HCT116 (cell line): ENCODE measurements around the gene KRTAP10-9. TPM values are rescaled to one million over a fixed set of nuclear protein-coding genes. Genes with fewer than 3 reads are reported as not detected.

Experiments
- ATAC-seq: fragments of 200-7000 bp; cut with Tn5 transposase; 2 replicates; pipeline ENCODE4 v1.9.1; 2020; ENCODE audit warnings: mild to moderate bottlenecking, moderate library complexity
- BruUV-seq: library from RNA; stranded (reverse); fragments of 400-500 nt; replicated peaks from 2 replicates; lab custom pipeline; 2021; lab: Mats Ljungman, UMichigan
- CTCF ChIA-PET: fragments of 300-600 bp; sonication (Branson Sonifier 250); formaldehyde crosslinking; loops from one replicate; lab custom pipeline; 2021; ENCODE audit warnings: antibody characterized with exemption; lab: Charles Lee
- POLR2A ChIA-PET: fragments of 300-600, 350-600 bp; sonication (Branson Sonifier 250); formaldehyde crosslinking; loops from one replicate; lab custom pipeline; 2021; ENCODE audit warnings: antibody characterized with exemption; lab: Charles Lee
- RAD21 ChIA-PET, 2 experiments: fragments of 300-600 bp; sonication (Branson Sonifier 250); formaldehyde crosslinking; loops; one replicate each; lab custom pipeline; 2023; ENCODE audit warnings: low total read pairs in 2 of 2; ENCODE audit not compliant: uncharacterized antibody in 2 of 2, unreplicated experiment in 2 of 2, low non-redundant PET in 1 of 2; lab: Charles Lee
- DNase-seq: peaks from one replicate; pipeline ENCODE4 v3.0.0-alpha.2; 2010; ENCODE audit warnings: low read depth, low spot score
- H2AFZ ChIP-seq: fragments of 200-600 bp; shearing (Covaris generic), sonication (generic); 2 replicates; pipeline ENCODE4 v1.6.1; 2017; ENCODE audit warnings: low read depth, mixed run types, mixed read lengths, antibody characterized with exemption, low read length; ENCODE audit not compliant: poor library complexity, severe bottlenecking
- H3K27ac ChIP-seq: 2 replicates; pipeline ENCODE4 v1.5.1; 2012; ENCODE audit warnings: low read depth, low read length
- H3K27me3 ChIP-seq: fragments of 200-600 bp; sonication (generic); 2 replicates; pipeline ENCODE4 v1.6.1; 2016; ENCODE audit warnings: mixed run types, low read length, mixed read lengths; ENCODE audit not compliant: insufficient read depth
- H3K36me3 ChIP-seq, 2 experiments: fragments of 200-500 bp in 1 of 2; fragments of 200-600 bp in 1 of 2; sonication (Bioruptor generic) in 1 of 2; sonication (generic) in 1 of 2; 2 replicates each; pipeline versions ENCODE4 v1.5.1 to v1.6.1; 2014 to 2016; ENCODE audit warnings: low read length in 2 of 2, inconsistent platforms in 1 of 2, mixed read lengths in 1 of 2, mixed run types in 1 of 2; ENCODE audit not compliant: insufficient read depth in 2 of 2, control insufficient read depth in 1 of 2
- H3K4me1 ChIP-seq, 2 experiments: fragments of 200-600 bp in 1 of 2; sonication (generic) in 1 of 2; 2 replicates each; pipeline versions ENCODE4 v1.5.1 to v1.6.1; 2012 to 2017; ENCODE audit warnings: low read length in 2 of 2, inconsistent platforms in 1 of 2, mild to moderate bottlenecking in 1 of 2, mixed read lengths in 1 of 2, mixed run types in 1 of 2, moderate library complexity in 1 of 2; ENCODE audit not compliant: insufficient read depth in 2 of 2, control insufficient read depth in 1 of 2
- H3K4me2 ChIP-seq: fragments of 200-600 bp; sonication (generic); 2 replicates; pipeline ENCODE4 v1.6.1; 2017; ENCODE audit warnings: mixed run types, low read length, mixed read lengths
- H3K4me3 ChIP-seq, 2 experiments: fragments of 200-600 bp in 1 of 2; sonication (generic) in 1 of 2; replicated peaks in 1 of 2; 2 replicates each; pipeline ENCODE4 v1.5.1; 2011 to 2016; ENCODE audit warnings: low read length in 2 of 2, control low read depth in 1 of 2, low read depth in 1 of 2, mild to moderate bottlenecking in 1 of 2, mixed read lengths in 1 of 2, mixed run types in 1 of 2
- H3K79me2 ChIP-seq: fragments of 200-600 bp; sonication (generic); 2 replicates; pipeline ENCODE4 v1.6.1; 2017; ENCODE audit warnings: mild to moderate bottlenecking, mixed run types, low read length, moderate library complexity, mixed read lengths; ENCODE audit not compliant: insufficient read depth
- H3K9ac ChIP-seq: fragments of 200-600 bp; sonication (generic); 2 replicates; pipeline ENCODE4 v1.6.1; 2016; ENCODE audit warnings: low read length, mixed read lengths
- H3K9me2 ChIP-seq: fragments of 200-600 bp; sonication (generic), shearing (Covaris generic); 2 replicates; pipeline ENCODE4 v1.6.1; 2017; ENCODE audit warnings: mixed run types, mild to moderate bottlenecking, moderate library complexity; ENCODE audit not compliant: insufficient read depth
- H3K9me3 ChIP-seq, 2 experiments: fragments of 200-500 bp in 1 of 2; fragments of 200-600 bp in 1 of 2; sonication (Bioruptor generic) in 1 of 2; sonication (generic) in 1 of 2; 2 replicates each; pipeline ENCODE4 v1.6.1; 2014 to 2017; ENCODE audit warnings: low read length in 2 of 2, mixed read lengths in 2 of 2, inconsistent platforms in 1 of 2, low read depth in 1 of 2, mild to moderate bottlenecking in 1 of 2, mixed run types in 1 of 2, moderate library complexity in 1 of 2; ENCODE audit not compliant: control insufficient read depth in 1 of 2, insufficient read depth in 1 of 2
- H4K20me1 ChIP-seq: fragments of 200-600 bp; sonication (generic), shearing (Covaris generic); 2 replicates; pipeline ENCODE4 v1.6.1; 2017; ENCODE audit warnings: mixed run types, mild to moderate bottlenecking, moderate library complexity; ENCODE audit not compliant: insufficient read depth
- CBX3 ChIP-seq: IDR thresholded peaks from 2 replicates; pipeline ENCODE4 v1.6.1; 2012; ENCODE audit warnings: low read depth
- CEBPB ChIP-seq: IDR thresholded peaks from 2 replicates; pipeline ENCODE4 v1.6.1; 2012; ENCODE audit warnings: low read depth
- EGR1 ChIP-seq: IDR thresholded peaks from 2 replicates; pipeline ENCODE4 v1.6.1; 2012; ENCODE audit warnings: low read depth
- ELF1 ChIP-seq: IDR thresholded peaks from 2 replicates; pipeline ENCODE4 v1.6.1; 2012; ENCODE audit warnings: low read depth, borderline replicate concordance
- FOSL1 ChIP-seq: IDR thresholded peaks from 2 replicates; pipeline ENCODE4 v1.6.1; 2012; ENCODE audit warnings: low read depth
- POLR2A ChIP-seq: IDR thresholded peaks from 2 replicates; pipeline ENCODE4 v1.7.0; 2011; ENCODE audit warnings: borderline replicate concordance; ENCODE audit not compliant: insufficient read depth, insufficient read length; ENCODE audit errors: extremely low read depth
- POLR2AphosphoS5 ChIP-seq: IDR thresholded peaks from 2 replicates; pipeline ENCODE4 v1.6.1; 2011; ENCODE audit warnings: mild to moderate bottlenecking, low read depth, low read length, moderate library complexity
- SP1 ChIP-seq: IDR thresholded peaks from 2 replicates; pipeline ENCODE4 v1.6.1; 2012; ENCODE audit warnings: low read depth
- SRF ChIP-seq: IDR thresholded peaks from 2 replicates; pipeline ENCODE4 v1.6.1; 2012; ENCODE audit warnings: low read depth
- ZFX ChIP-seq: fragments of 450-650 bp; IDR thresholded peaks from 2 replicates; pipeline ENCODE4 v1.6.1; 2017
- intact Hi-C: fragments of 100-400 bp; cut with micrococcal nuclease; formaldehyde crosslinking; loops from 2 replicates; pipeline ENCODE4 v1.10.0; 2022
- total RNA-seq: library from RNA; stranded (reverse); gene quantifications from one replicate; pipeline ENCODE4 v1.2.1, GENCODE V29; 2021; ENCODE audit not compliant: unreplicated experiment
- TF ChIP-seq, protein P1 (sequence below), 3 experiments: fragments of 200-600 bp in 1 of 3; sonication (generic) in 1 of 3; IDR thresholded peaks in 2 of 3; conservative IDR thresholded peaks in 1 of 3; 2 replicates each; pipeline ENCODE4 v1.5.1; 2012 to 2017; ENCODE audit warnings: low read depth in 2 of 3, low read length in 2 of 3, antibody characterized with exemption in 1 of 3, borderline replicate concordance in 1 of 3, control low read depth in 1 of 3, mild to moderate bottlenecking in 1 of 3, mixed read lengths in 1 of 3, mixed run types in 1 of 3, moderate library complexity in 1 of 3; ENCODE audit not compliant: insufficient read depth in 1 of 3
- TF ChIP-seq, protein P2 (sequence below): IDR thresholded peaks from 2 replicates; pipeline ENCODE4 v1.6.1; 2012; ENCODE audit warnings: low read depth
- TF ChIP-seq, protein P3 (sequence below): IDR thresholded peaks from 2 replicates; pipeline ENCODE4 v1.6.1; 2012
- TF ChIP-seq, protein P4 (sequence below): IDR thresholded peaks from 2 replicates; pipeline ENCODE4 v1.6.1; 2011; ENCODE audit warnings: mild to moderate bottlenecking, low read length, moderate library complexity; ENCODE audit not compliant: insufficient replicate concordance; ENCODE audit errors: extremely low read depth

The KRTAP10-9 gene
- total RNA-seq, 1 experiment from 2014 or later = not detected

DNA sequence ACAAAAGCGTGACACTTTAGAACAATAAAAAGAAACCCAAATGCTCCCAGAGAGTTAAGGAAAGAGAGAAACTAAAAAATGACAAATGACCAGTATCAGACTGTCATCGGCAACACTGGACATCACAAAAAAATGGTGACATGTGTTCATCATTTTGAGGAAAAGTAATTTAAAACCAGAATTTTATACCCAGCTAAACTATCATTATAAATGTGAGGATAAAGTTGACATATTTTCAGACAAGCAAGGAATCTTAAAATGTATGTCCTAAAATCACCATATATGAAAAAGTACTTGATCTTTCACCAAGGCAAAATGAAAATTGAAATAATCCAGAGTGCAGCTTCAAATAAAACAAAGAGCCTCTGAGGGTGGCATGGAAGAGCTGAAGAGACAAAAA lies 18.0 kb downstream of the KRTAP10-9 start:
- POLR2A ChIA-PET = no interaction called here
- intact Hi-C loops = no loop called here
- peaks cover 6% of the 10 kb centered on the region; the same call in 1 of the 2 replicates for H3K27me3 ChIP-seq
- no peaks in the 10 kb centered on the region for H3K4me1 ChIP-seq
- CTCF ChIA-PET = no interaction called here
- no peaks in the 10 kb centered on the region for H3K79me2 ChIP-seq
- no peak overlapping the region for H3K4me3 ChIP-seq
- ATAC-seq (no peak), DNase-seq (no peak)
- no peaks in the 10 kb centered on the region for H3K36me3 ChIP-seq
- TF ChIP-seq POLR2A (no peak), POLR2AphosphoS5 (no peak), SP1 (no peak), ZFX (no peak), SRF (no peak), ELF1 (no peak), FOSL1 (no peak), CBX3 (no peak), EGR1 (no peak), CEBPB (no peak)
- TF ChIP-seq, protein P1, sequence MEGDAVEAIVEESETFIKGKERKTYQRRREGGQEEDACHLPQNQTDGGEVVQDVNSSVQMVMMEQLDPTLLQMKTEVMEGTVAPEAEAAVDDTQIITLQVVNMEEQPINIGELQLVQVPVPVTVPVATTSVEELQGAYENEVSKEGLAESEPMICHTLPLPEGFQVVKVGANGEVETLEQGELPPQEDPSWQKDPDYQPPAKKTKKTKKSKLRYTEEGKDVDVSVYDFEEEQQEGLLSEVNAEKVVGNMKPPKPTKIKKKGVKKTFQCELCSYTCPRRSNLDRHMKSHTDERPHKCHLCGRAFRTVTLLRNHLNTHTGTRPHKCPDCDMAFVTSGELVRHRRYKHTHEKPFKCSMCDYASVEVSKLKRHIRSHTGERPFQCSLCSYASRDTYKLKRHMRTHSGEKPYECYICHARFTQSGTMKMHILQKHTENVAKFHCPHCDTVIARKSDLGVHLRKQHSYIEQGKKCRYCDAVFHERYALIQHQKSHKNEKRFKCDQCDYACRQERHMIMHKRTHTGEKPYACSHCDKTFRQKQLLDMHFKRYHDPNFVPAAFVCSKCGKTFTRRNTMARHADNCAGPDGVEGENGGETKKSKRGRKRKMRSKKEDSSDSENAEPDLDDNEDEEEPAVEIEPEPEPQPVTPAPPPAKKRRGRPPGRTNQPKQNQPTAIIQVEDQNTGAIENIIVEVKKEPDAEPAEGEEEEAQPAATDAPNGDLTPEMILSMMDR (IDR thresholded peaks at IDR 0.05 in 2 of 3, conservative IDR thresholded peaks at IDR 0.05 in 1 of 3; ENCODE audit: borderline replicate concordance in 1 of 3, insufficient read depth in 1 of 3, low read depth in 2 of 3, low read length in 2 of 3) = no peak
- TF ChIP-seq, protein P2, sequence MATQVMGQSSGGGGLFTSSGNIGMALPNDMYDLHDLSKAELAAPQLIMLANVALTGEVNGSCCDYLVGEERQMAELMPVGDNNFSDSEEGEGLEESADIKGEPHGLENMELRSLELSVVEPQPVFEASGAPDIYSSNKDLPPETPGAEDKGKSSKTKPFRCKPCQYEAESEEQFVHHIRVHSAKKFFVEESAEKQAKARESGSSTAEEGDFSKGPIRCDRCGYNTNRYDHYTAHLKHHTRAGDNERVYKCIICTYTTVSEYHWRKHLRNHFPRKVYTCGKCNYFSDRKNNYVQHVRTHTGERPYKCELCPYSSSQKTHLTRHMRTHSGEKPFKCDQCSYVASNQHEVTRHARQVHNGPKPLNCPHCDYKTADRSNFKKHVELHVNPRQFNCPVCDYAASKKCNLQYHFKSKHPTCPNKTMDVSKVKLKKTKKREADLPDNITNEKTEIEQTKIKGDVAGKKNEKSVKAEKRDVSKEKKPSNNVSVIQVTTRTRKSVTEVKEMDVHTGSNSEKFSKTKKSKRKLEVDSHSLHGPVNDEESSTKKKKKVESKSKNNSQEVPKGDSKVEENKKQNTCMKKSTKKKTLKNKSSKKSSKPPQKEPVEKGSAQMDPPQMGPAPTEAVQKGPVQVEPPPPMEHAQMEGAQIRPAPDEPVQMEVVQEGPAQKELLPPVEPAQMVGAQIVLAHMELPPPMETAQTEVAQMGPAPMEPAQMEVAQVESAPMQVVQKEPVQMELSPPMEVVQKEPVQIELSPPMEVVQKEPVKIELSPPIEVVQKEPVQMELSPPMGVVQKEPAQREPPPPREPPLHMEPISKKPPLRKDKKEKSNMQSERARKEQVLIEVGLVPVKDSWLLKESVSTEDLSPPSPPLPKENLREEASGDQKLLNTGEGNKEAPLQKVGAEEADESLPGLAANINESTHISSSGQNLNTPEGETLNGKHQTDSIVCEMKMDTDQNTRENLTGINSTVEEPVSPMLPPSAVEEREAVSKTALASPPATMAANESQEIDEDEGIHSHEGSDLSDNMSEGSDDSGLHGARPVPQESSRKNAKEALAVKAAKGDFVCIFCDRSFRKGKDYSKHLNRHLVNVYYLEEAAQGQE = no peak
- TF ChIP-seq, protein P3, sequence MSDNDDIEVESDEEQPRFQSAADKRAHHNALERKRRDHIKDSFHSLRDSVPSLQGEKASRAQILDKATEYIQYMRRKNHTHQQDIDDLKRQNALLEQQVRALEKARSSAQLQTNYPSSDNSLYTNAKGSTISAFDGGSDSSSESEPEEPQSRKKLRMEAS = no peak
- TF ChIP-seq, protein P4, sequence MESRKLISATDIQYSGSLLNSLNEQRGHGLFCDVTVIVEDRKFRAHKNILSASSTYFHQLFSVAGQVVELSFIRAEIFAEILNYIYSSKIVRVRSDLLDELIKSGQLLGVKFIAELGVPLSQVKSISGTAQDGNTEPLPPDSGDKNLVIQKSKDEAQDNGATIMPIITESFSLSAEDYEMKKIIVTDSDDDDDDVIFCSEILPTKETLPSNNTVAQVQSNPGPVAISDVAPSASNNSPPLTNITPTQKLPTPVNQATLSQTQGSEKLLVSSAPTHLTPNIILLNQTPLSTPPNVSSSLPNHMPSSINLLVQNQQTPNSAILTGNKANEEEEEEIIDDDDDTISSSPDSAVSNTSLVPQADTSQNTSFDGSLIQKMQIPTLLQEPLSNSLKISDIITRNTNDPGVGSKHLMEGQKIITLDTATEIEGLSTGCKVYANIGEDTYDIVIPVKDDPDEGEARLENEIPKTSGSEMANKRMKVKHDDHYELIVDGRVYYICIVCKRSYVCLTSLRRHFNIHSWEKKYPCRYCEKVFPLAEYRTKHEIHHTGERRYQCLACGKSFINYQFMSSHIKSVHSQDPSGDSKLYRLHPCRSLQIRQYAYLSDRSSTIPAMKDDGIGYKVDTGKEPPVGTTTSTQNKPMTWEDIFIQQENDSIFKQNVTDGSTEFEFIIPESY = no peak
- H3K9me2 ChIP-seq = no peaks in the 10 kb centered on the region
- RAD21 ChIA-PET = no interaction called here
- no TSS peak for BruUV-seq
- H2AFZ ChIP-seq = no peak overlapping the region
- no peak overlapping the region for H3K9ac ChIP-seq
- H3K27ac ChIP-seq = no peak overlapping the region
- H3K9me3 ChIP-seq = peaks cover 6 to 17% of the 10 kb centered on the region in 2 experiments; a peak in 2 of 4 replicates
- no peaks in the 10 kb centered on the region for H4K20me1 ChIP-seq
- no peak overlapping the region for H3K4me2 ChIP-seq
